GM21515 (cell line): ENCODE results near the gene ADAMTS17.

Experiments
- ATAC-seq: cut with Tn5 transposase; IDR thresholded peaks from one replicate; pipeline ENCODE4 v1.9.1; 2021; ENCODE audit not compliant: unreplicated experiment

The ADAMTS17 gene

GRCh38 chr15:100227781-100228180 lies 114.0 kb downstream of the ADAMTS17 start:
- no peak for ATAC-seq

DNA sequence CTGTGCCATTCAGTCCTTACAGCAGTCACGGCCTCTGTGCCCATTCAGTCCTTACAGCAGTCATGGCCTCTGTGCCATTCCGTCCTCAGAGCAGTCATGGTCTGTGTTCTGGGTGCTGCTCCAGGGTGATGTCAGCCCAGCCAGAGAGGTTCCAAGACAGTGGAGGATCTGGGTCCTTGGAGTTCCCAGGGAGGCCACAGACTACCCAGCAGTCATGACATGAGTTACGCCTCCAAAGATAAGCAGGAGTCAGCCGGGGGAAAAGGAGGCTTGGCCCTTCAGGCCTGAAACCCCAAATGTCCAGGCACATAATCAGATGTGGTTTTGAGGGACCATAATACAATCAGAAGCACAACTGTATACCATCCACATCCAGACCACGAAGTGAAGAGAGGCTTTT lies 115.7 kb downstream of the ADAMTS17 start:
- ATAC-seq: no peak

DNA sequence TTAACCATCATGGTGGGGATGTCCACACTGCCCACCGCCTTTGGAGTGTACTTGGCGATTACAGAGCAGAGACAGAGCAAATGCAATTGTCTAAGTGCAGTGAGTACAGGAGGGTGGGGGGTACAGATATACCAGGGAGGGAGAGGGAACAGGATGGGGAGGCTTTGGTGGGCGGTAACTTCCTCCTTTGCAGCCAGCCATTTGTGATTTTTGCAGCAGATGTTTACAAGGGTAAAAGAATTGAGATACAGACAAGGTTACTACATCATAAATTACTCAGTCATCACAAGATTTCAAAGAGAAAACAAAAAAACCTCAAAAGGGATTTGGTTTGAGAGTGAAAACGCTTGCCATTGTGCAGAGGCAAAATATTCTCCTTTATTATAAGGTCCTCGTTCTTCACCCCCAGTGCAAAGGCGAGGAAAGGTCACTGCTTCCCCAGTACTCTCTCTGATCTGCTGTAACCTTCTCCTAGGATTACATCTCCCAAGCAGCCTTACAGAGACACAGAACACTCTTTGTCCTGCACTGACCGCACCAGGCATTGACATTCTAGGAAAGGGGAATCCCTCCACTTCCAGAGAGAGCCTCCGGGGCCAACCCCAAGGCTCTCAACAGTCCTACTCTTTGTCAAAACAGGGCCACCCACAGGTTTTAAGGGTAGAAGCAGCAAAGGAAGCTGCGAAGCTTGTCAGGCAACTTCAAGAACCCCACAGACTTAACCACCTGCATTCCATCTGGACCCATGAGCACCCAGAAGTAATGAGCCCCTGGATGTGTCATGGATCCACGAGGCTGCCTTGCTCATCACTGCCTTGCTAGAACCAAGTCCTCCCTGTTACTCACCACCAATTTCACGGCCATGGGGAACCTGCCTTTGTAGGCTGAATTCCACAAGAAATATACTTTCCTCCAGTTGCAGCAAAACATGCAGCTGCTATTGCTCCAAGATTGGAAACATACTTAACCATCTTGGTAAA lies 117.3 kb downstream of the ADAMTS17 start:
- no peak for ATAC-seq

DNA sequence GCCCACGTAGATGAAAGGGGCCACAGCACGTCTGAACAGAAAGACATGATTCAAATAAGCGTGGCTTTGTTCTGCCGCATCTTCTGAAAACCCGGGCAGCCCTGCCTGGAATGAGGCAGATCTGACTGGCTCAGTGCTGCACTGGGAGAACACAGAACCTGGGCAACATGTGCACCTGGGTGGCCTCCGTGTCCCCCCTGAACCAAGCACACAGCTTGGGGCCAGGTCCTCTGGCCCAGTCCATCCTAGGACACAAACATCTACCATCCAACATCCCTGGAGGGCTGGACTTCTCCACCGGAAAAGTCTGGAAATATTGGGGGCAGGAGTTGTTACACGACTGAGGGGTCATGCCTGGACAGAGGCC lies 119.4 kb downstream of the ADAMTS17 start:
- no peak for ATAC-seq

DNA sequence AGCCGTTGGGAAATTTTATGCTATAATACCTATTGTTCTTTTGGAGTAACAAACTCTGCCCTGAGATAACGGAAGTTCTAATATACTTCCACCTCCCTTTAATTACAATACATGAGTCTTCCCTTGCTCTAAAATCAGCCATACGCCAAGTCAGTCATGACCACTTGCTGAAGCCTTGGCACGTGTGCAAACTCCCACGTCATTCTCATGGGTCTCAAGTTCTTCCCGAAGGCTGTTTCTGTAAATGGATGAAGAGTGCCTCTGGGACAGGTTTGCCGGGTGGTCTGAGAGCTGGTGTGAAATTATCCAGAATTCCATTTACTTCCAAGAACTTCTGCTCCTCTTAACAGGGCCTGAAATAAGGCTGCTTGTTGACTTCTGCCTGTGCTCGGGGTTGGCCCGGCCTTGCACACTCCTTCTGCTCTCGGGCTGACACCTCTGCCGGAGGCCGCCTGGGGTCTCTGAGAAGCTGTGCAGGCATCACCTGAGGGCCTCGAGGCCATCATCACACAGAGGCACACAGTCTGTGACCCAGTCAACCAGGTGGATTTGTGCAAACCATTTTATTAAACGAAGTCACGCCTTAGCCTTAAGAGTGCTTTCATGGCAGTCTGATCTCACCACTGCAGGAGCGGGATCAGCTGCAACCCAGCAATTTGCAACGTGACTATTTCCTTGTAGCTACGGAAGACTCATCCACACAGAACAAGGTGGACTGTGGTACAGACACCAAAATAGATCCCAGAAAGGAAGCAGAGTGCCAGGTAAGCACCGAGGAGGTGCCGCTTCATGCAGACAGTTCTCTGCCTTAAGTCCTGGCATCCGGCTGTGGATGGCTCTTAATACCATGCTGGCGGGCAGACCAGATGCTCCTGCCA lies 120.1 kb downstream of the ADAMTS17 start:
- no peak for ATAC-seq

DNA sequence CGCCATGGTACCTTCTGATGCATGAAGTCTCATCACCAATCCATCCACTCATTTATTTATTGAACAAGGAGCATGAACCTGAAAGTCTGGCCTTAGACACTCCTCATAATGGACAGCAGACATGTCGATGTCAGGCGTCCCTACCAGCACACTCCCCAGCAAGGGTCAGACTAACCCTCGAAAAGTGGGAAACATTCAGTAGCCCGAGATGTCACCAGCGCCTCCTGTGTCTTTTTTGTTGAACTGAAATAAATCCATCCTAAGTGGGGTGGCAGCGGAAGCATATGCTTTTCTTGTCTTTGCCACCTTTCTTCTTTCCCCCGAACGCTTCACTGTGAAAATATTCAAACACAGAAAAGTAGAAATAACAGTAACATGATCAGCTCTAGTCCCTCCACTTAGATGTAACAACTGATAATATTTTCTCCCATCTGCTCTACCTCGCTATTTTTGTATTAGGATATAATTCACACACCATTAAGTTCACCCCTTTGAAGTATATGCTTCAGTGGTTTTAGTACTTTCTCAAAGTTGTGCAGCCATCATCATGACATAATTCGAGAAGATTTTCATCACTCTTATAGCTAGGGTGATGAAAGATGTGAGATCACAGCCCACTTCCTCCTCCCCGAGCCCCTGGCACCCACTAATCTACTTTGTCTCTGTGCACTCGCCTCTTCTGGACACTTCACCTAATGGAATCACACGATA lies 121.6 kb downstream of the ADAMTS17 start:
- no peak for ATAC-seq

DNA sequence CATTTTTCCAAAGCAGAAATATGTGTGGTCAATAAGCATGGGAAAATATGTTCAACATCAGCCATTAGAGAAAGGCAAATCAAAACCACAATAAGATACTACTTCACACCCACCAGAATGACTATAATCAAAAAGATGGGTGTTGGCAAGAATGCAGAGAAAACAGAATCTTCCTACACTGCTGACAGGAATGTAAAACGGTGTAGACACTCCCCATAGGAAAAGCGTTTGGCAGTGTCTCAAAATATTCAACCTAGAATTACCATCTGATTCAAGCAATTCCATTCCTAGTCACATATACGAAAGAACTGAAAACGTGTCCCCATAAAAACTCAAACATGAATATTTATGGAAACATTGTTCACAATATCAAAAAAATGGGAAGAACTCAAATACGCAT lies 123.3 kb downstream of the ADAMTS17 start:
- no peak for ATAC-seq

DNA sequence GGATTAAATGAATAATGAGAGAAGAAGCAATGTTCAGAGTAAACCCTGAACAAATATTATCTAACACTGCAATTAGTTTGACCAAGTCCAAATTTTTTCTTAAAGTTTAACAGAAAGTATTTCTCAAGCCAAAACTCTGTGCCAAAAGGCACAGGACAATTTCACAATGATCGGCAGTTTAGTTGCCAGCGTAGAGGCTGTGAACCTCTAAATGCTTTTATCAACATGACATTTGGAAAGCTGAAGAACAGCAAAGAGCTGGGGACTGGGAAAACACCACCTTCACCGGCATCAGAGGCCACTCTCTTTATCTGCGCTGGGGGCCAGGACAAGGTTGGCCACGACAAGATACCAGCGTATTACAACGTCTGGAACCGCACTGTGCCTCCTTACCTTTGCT lies 125.6 kb downstream of the ADAMTS17 start:
- ATAC-seq: no peak

DNA sequence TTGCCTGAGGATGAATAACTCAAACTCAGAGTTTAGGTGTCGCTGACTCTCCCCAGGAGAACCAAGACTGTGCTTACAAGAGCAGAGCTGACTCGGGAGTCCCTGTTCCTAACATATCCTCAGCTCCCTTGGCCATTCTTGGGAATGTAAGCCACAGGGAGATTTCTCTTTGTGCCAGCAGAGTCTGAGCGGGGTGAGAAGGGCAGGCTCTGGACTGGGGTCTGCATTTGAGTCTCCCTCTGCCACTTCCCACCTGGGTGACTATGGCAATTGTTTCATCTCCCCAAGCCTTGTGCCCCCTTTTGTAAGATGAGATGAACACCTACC lies 126.0 kb downstream of the ADAMTS17 start:
- no peak for ATAC-seq

DNA sequence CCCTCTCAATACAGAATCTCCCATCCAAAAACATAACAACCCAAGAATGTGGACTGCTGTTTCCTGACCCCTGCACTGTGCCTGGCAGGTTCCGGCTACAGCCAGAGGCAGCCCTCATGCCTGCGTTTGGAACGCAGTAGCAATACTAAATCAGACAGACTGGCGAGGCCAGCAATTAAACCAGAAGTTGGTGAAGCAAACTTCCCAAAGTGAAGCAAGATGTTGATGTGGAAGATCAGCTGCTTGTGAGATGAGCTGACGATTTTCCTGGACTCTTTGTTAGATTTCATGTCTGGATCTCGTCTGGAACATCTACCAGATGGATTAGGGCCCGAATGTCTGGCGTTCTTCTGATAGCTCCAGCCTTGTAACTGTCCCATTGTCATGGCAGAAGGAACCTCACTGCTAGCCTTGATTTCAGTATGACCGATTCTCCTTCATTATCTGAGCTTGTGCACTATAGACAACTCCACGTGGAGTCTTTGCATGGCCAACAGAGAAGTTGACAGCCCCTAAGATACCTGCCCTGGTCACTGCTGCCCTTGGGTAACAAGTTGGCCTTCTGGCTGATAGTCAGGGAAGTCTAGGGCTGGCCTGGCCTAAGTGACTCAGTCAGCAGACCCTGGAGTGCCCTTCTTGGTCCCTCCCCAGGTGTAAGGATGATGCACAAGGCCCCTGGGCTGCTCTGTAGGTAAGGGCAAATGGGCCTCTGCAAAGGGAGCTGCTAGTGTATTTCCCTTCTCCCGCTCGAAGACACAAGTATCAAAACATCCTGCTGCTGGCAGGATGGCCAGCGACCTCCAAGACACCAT lies 126.5 kb downstream of the ADAMTS17 start:
- no peak for ATAC-seq

DNA sequence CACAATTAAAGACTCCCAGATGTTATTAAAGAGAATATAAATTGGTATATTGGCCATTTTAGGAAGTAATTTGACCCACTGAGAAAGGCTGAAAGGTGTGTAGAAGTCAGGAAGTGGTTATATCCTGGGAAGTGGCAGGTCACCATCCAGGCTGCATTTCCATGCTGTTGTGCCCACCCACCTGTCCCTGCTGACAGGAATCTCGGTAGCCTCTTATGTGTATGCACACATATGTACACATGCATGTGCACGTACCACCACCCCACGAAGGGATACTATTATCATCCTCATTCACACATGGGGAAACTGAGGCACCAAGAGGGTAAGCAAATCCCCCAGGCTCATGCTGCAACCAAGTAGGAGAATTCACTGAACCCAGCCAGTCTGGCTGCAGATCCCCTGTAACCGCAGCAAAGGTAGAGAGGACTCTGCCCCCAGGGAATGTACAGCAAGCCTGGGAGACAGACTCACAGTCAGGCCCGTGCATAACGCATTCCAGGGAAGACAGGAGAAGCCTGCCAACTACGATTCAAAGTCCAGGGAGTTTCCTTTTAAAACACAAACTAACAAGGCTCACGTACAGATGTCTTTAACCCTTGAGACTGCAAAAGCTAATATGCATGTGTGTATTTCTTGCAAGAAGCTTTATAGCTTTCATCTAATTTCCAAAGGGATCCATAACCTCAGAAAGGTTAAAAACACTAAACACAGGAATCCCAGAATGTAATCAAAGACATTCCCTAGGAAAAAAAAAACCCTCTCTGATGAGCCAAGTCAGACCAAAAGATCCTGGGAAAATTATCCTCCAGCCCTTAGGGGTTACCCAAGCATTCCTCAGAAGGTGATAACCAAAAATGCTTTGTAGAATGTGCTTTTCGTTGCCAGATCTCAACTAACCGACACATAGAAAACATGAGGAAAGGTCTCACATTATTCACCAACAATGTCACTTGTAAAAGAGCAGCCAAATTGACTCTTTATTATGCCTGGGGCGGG lies 129.6 kb downstream of the ADAMTS17 start:
- no peak for ATAC-seq

DNA sequence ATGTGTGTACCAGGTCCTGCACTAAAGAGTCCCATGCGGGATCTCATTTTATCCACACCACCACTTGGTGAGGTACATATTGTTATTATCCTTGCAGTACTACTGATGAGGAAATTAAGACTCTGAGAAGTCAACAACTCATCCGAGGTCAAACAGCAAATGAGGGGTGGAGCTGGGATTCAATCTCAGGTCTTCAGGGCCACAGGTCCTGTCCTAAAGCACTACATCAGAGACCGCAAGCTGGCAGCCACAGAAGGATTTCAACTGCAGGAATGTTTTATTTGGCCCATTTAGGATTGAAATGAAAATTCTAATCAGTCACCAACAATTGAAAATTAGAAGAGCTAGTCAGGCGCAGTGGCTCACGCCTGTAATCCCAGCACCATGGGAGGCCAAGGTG lies 131.4 kb downstream of the ADAMTS17 start:
- no peak for ATAC-seq

DNA sequence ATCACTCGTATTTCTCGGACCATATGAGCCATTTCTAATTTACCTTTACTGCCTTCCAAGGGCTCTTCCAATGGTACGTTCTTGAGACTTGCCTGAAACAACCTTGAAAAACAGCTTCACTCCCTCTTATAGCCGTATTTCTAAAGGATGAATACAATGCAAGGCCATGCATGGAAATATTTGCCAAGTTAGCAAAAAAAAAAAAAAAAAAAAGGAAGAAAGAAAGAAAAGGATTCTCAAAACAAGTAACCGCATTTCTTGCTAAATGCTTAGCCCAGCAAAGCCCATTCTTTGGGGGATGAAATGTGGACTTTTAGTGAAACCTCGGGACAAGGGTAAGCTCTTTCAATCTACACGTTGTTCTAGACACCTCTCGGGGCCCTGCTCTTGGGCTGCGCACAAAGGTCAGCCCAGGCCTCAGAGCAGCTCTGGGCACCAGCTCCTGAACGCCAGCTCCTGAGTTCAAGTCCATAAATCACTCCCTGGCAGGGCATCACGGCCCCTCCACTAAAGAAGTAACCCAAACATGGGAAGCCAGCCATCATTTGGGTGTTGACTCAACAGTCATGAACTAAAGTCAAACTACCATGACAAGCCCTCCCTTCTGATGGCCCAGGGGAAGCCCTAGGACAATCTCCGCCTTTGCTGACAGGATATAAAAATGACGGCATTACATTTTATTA lies 132.7 kb downstream of the ADAMTS17 start:
- ATAC-seq: no peak

DNA sequence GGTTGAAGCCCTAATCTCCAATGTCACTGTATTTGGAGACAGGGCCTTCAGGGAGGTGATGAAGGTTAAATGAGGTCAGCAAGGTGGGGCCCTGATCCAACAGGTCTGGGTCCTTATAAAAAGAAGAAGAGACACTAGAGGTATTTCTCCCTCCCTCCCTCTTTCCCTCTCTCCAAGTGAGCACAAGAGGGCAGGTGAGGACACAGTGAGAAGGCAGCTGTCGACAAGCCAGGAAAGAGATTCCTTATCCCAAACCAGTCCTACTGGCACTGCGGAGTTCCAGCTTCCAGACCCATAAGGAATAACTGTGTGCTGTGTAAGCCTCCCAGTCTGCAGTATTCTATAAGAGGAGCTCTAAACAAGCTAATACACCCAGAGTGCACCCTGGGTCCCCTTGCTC lies 134.7 kb downstream of the ADAMTS17 start:
- no peak for ATAC-seq

DNA sequence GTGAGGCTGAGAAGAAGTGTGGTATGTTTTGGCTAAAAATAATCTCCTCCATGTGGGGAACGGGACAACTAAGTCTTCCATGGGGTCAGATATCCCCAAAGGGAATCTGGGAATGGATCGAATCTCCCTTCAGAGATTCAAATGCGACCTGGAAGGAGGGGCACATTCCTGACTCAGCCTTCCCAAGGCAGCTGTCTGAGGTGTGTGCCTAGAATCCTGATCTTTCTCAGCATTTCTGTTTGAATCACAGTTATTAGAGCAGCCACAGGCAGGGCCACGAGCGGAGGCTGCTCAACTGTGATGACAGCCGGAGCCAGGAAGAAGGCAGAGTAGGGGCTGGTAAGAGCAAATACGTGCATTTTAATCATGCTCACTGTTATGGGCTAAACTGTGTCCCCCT lies 135.1 kb downstream of the ADAMTS17 start:
- no peak for ATAC-seq

GRCh38 chr15:100205549-100206295 lies 136.1 kb downstream of the ADAMTS17 start:
- ATAC-seq: no peak

DNA sequence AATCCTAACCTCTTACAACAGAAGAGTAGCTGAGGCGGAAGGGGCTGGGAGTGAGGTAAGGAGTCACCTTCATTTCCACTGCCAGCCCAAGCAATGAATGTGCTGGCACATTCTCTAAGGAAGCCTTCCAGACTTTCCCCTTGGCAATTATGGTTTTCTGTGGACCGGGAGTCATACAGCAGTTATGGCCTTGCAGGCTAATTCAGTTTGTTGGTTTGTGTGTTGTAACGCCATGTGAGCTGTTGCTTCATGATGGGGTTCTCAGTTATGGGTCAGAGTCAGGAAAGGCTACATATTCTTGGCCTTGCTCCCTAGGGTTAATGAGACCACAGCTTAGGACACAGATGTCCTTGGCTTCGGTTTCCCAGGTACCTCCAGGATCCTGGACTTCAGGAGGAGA lies 137.0 kb downstream of the ADAMTS17 start:
- no peak for ATAC-seq

DNA sequence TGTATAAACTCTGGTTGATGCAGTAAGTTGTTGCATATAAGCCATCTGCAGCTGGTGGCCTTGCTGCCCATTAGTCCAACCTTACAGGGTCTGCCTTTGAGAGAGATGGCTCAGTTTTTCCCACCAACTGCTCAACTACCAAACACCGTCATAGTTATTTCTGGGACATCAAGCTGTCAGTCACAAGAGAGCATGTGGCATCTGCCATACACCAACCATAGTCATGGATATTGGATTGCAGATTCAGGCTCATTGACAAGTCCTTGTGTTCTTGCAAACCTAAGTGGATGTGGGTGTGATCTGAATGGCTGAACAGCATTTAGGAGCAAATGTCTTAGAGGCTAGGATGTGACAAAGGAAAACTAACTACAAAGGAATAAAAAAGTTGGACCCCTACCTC lies 137.6 kb downstream of the ADAMTS17 start:
- no peak for ATAC-seq
